Measurements from ENCODE around the gene ME2. TPM values are rescaled to one million over a fixed set of nuclear protein-coding genes. Genes with fewer than 3 reads are reported as not detected.

ME2 gene
- total RNA-seq, 2 experiments from 2014 or later, result 131 to 132 TPM

Other genes with a start within 250 kb of the ME2 start
- not detected for gene MRO, start 59.1 kb upstream of the ME2 start, total RNA-seq
- 1 to 10 TPM; 8.2 to 9.5 TPM for gene ELAC1, start 88.9 kb downstream of the ME2 start, total RNA-seq
- 10 to 100 TPM; 75.3 to 78.6 TPM for gene SMAD4, start 151.1 kb downstream of the ME2 start, total RNA-seq

Data from activated CD8-positive, alpha-beta memory T cell treated with anti-CD3 and anti-CD28 coated beads for 36 hours (primary cell).